ENCODE results near the gene IDS.

GRCh38 chrX:149511081-149511480 lies 6.0 kb upstream of the IDS start:
- TF ChIP-seq EZH2phosphoT487 (IDR thresholded peaks at IDR 0.05; ENCODE audit: low read depth, severe bottlenecking, unreplicated experiment) (no peak), EZH2 (IDR thresholded peaks at IDR 0.05; ENCODE audit: borderline replicate concordance) (no peak)
- TF ChIP-seq, protein P1, sequence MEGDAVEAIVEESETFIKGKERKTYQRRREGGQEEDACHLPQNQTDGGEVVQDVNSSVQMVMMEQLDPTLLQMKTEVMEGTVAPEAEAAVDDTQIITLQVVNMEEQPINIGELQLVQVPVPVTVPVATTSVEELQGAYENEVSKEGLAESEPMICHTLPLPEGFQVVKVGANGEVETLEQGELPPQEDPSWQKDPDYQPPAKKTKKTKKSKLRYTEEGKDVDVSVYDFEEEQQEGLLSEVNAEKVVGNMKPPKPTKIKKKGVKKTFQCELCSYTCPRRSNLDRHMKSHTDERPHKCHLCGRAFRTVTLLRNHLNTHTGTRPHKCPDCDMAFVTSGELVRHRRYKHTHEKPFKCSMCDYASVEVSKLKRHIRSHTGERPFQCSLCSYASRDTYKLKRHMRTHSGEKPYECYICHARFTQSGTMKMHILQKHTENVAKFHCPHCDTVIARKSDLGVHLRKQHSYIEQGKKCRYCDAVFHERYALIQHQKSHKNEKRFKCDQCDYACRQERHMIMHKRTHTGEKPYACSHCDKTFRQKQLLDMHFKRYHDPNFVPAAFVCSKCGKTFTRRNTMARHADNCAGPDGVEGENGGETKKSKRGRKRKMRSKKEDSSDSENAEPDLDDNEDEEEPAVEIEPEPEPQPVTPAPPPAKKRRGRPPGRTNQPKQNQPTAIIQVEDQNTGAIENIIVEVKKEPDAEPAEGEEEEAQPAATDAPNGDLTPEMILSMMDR (IDR thresholded peaks at IDR 0.05; ENCODE audit: poor library complexity), result no peak
